GM12891 (cell line): Measurements from ENCODE around the gene TFPT.

Experiments
- POLR2A ChIP-seq: IDR thresholded peaks from 2 replicates; pipeline ENCODE4 v1.6.1; 2011; ENCODE audit warnings: low read depth, low read length, control low read depth
- POLR2AphosphoS5 ChIP-seq: IDR thresholded peaks from 2 replicates; pipeline ENCODE4 v1.6.1; 2011; ENCODE audit warnings: low read depth, low read length, control low read depth
- POU2F2 ChIP-seq: IDR thresholded peaks from 2 replicates; pipeline ENCODE4 v1.6.1; 2011; ENCODE audit warnings: low read depth, mild to moderate bottlenecking, control low read depth, low read length, moderate library complexity
- TAF1 ChIP-seq: IDR thresholded peaks from 2 replicates; pipeline ENCODE4 v1.6.1; 2011; ENCODE audit warnings: low read depth, low read length, control low read depth

- TF ChIP-seq TAF1 (no peak), POLR2A (no peak), POLR2AphosphoS5 (no peak), POU2F2 (no peak)
These were observed 46.9 kb upstream of the TFPT start for GRCh38 chr19:54162241-54162805.
